Measurements from ENCODE around the gene TSC2. TPM values are rescaled to one million over a fixed set of nuclear protein-coding genes. Genes with fewer than 3 reads are reported as not detected.

Gene TSC2
- total and polyA plus RNA-seq, 2 donors (not counting 3 experiments of a cell fraction or from before 2014, with no cell fraction given) = 87.9 to 144 TPM

DNA sequence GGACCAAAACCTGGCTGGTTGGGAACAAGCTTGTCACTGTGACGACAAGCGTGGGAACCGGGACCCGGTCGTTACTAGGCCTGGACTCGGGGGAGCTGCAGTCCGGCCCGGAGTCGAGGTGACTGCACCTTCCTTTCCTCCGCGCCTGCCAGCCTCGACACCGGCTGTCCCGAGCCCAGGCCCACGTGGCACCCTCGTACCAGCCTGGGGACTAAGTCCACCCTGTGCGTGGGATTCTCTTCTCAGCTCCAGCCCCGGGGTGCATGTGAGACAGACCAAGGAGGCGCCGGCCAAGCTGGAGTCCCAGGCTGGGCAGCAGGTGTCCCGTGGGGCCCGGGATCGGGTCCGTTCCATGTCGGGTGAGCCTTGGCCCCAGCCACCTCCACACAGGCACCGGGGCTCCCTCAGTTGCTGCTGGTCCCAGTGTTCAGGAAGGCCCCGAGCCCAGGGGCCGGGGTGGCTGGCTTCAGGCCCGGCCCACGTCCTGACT is 31.6 kb downstream of the TSC2 start:
- no peak overlapping the region for H3K9ac ChIP-seq (replicated peaks; ENCODE audit: extremely low read depth, insufficient read depth, low read length)
- no peak overlapping the region for H3K4me2 ChIP-seq (ENCODE audit: insufficient read depth, low read length)
- DNase-seq (ENCODE audit: low read depth, low spot score) = no peak
- dilution Hi-C loops (cut with MboI; ENCODE audit: extremely low pct_ligation_motif_present, low sequenced_read_pairs) = no loop called here
- no peak overlapping the region for H2AFZ ChIP-seq (ENCODE audit: low read depth, low read length)
- H4K20me1 ChIP-seq (replicated peaks; ENCODE audit: control insufficient read depth, extremely low read depth, insufficient read depth, low read length) = no peaks in the 10 kb centered on the region
- TF ChIP-seq MYC (IDR thresholded peaks at IDR 0.05; ENCODE audit: low read depth, low read length) = no peak
- TF ChIP-seq JUN (IDR thresholded peaks at IDR 0.05; ENCODE audit: borderline replicate concordance, insufficient read depth, insufficient read length, low read depth) = no peak
- TF ChIP-seq GATA2 (IDR thresholded peaks at IDR 0.05; ENCODE audit: insufficient read depth, insufficient read length, low read depth, low read length) = no peak
- TF ChIP-seq FOS (IDR thresholded peaks at IDR 0.05; ENCODE audit: borderline replicate concordance, insufficient read depth, low read length) = no peak
- no peak for TF ChIP-seq POLR2A (IDR thresholded peaks at IDR 0.05; ENCODE audit: low read depth, low read length)
- TF ChIP-seq, protein P1, sequence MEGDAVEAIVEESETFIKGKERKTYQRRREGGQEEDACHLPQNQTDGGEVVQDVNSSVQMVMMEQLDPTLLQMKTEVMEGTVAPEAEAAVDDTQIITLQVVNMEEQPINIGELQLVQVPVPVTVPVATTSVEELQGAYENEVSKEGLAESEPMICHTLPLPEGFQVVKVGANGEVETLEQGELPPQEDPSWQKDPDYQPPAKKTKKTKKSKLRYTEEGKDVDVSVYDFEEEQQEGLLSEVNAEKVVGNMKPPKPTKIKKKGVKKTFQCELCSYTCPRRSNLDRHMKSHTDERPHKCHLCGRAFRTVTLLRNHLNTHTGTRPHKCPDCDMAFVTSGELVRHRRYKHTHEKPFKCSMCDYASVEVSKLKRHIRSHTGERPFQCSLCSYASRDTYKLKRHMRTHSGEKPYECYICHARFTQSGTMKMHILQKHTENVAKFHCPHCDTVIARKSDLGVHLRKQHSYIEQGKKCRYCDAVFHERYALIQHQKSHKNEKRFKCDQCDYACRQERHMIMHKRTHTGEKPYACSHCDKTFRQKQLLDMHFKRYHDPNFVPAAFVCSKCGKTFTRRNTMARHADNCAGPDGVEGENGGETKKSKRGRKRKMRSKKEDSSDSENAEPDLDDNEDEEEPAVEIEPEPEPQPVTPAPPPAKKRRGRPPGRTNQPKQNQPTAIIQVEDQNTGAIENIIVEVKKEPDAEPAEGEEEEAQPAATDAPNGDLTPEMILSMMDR (IDR thresholded peaks at IDR 0.05; ENCODE audit: extremely low read depth in 1 of 2, insufficient read depth in 1 of 2, low read depth in 1 of 2, low read length in 2 of 2) = no peak
- TF ChIP-seq, protein P2, sequence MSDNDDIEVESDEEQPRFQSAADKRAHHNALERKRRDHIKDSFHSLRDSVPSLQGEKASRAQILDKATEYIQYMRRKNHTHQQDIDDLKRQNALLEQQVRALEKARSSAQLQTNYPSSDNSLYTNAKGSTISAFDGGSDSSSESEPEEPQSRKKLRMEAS (IDR thresholded peaks at IDR 0.05; ENCODE audit: insufficient read depth, insufficient read length) = no peak
- TF ChIP-seq POLR2AphosphoS5 (IDR thresholded peaks at IDR 0.05; ENCODE audit: insufficient read depth, low read depth, low read length) = no peak
- no peak for TF ChIP-seq EZH2 (IDR thresholded peaks at IDR 0.05; ENCODE audit: borderline replicate concordance, low read depth, low read length, severe bottlenecking)
- H3K9me1 ChIP-seq (replicated peaks; ENCODE audit: control insufficient read depth, extremely low read depth, insufficient read depth, low read length) = no peaks in the 10 kb centered on the region
- no peak overlapping the region for H3K27ac ChIP-seq (ENCODE audit: insufficient read depth, low read depth, low read length)
- no TSS peak for BruUV-seq (replicated peaks)
- ChIA-PET POLR2A (no interaction called here), CTCF (interaction anchor here (1.2 to 2.2 kb wide), 3 partner anchors 12 to 61 kb away, joined by 4 to 6 read pairs (median 4); no protein-coding TSS in a partner anchor)
- H3K4me1 ChIP-seq (ENCODE audit: control insufficient read depth, extremely low read depth, insufficient read depth, low read length) = no peaks in the 10 kb centered on the region
- peaks cover under 1 to 59% of the 10 kb centered on the region in 2 experiments for H3K36me3 ChIP-seq (ENCODE audit: control insufficient read depth in 2 of 2, extremely low read depth in 1 of 2, insufficient read depth in 2 of 2, low read length in 2 of 2)
- no peak for FAIRE-seq
- intact Hi-C loops (cut with micrococcal nuclease) = no loop called here
- no peaks in the 10 kb centered on the region for H3K79me2 ChIP-seq (ENCODE audit: control insufficient read depth, insufficient read depth, low read length)
- H3K4me3 ChIP-seq (replicated peaks in 1 of 3; ENCODE audit: insufficient read depth in 1 of 3, low read depth in 1 of 3, low read length in 3 of 3) = no peak overlapping the region
- H3K27me3 ChIP-seq (ENCODE audit: control insufficient read depth in 2 of 2, insufficient read depth in 2 of 2, low read length in 2 of 2) = no peaks in the 10 kb centered on the region
- H3K9me3 ChIP-seq (replicated peaks; ENCODE audit: control insufficient read depth, insufficient read depth, low read length) = no peaks in the 10 kb centered on the region

Measured in endothelial cell of umbilical vein (primary cell).